Upper lobe of left lung (tissue), 6 donors: ENCODE measurements around the gene CARMIL1. TPM values are rescaled to one million over a fixed set of nuclear protein-coding genes. Genes with fewer than 3 reads are reported as not detected.

Experiments used
- ATAC-seq, 2 donors: fragments of 200-7000 bp; cut with Tn5 transposase; one replicate each; pipeline ENCODE4 v1.9.1; 2022; ENCODE audit warnings: mild to moderate bottlenecking in 2 of 2, moderate library complexity in 2 of 2; ENCODE audit not compliant: low FRiP score in 2 of 2
- DNase-seq, 2 donors: peaks; one replicate each; pipeline ENCODE4 v3.0.0-alpha.2; 2019 to 2020
- H3K27ac ChIP-seq, 4 donors: fragments of 200-600 bp; sonication (generic); one replicate each; pipeline ENCODE4 v1.5.1; 2016 to 2019
- H3K27me3 ChIP-seq, 4 donors: fragments of 200-600 bp; sonication (generic); one replicate each; pipeline ENCODE4 v1.5.1; 2017 to 2019
- H3K36me3 ChIP-seq, 4 donors: fragments of 200-600 bp; sonication (generic); one replicate each; pipeline ENCODE4 v1.5.1; 2016 to 2019
- H3K4me1 ChIP-seq, 4 donors: fragments of 200-600 bp; sonication (generic); one replicate each; pipeline ENCODE4 v1.5.1; 2018 to 2019
- H3K4me3 ChIP-seq, 4 donors: fragments of 200-600 bp; sonication (generic); one replicate each; pipeline ENCODE4 v1.5.1; 2017 to 2019; ENCODE audit warnings: mild to moderate bottlenecking in 2 of 4, moderate library complexity in 1 of 4
- H3K9me3 ChIP-seq, 4 donors: fragments of 200-600 bp; sonication (generic); one replicate each; pipeline ENCODE4 v1.5.1; 2018 to 2019
- EP300 ChIP-seq, 4 donors: sonication (generic); formaldehyde crosslinking; IDR thresholded peaks; one replicate each; pipeline ENCODE4 v1.5.1; 2017; ENCODE audit warnings: antibody characterized with exemption in 4 of 4, control low read depth in 2 of 4
- POLR2A ChIP-seq, 4 donors: fragments of 450-650 bp; IDR thresholded peaks; one replicate each; pipeline ENCODE4 v1.5.1; 2016 to 2017; ENCODE audit warnings: antibody characterized with exemption in 4 of 4, mild to moderate bottlenecking in 2 of 4
- POLR2AphosphoS5 ChIP-seq, 2 donors: sonication (generic); formaldehyde crosslinking; IDR thresholded peaks; one replicate each; pipeline ENCODE4 v1.5.1; 2017; ENCODE audit warnings: antibody characterized with exemption in 2 of 2
- WGBS, 2 donors: methylation state at CpG; one replicate each; pipeline ENCODE4 v1.1.5; 2017 to 2018; 5-methylcytosine and 5-hydroxymethylcytosine counted together
- total RNA-seq, 6 donors: library from RNA; depleted of rRNA in 4 of 6; stranded (reverse); fragments of >200 nt in 4 of 6; gene quantifications; one replicate each; pipeline versions ENCODE4 v1.1.0 to v1.2.1, GENCODE V29; 2016 to 2021
- TF ChIP-seq, protein P1 (sequence below), 6 experiments: fragments of 450-650 bp in 4 of 6; fragments of 200-600 bp in 2 of 6; sonication (generic) in 2 of 6; IDR thresholded peaks; one replicate each; pipeline ENCODE4 v1.5.1; 2016 to 2019; ENCODE audit warnings: antibody characterized with exemption in 6 of 6
- donor health status: DM: no; HTN: no; CAD: no; lungs with moderate emphysema.
- donor health status: DM: no; HTN: yes; CAD: no; lungs with severe emphysema.

The CARMIL1 gene
- total RNA-seq, 6 donors from 2014 or later: 19.8 to 78.6 (median 44.9) TPM

- Histone ChIP-seq H3K4me3 (no peak overlapping the region), H3K9me3 (no peaks in the 10 kb centered on the region), H3K36me3 (no peaks in the 10 kb centered on the region), H3K4me1 (peaks cover 0 to 6% (median 0%) of the 10 kb centered on the region in 4 donors), H3K27me3 (peaks cover 0 to 4% (median 0%) of the 10 kb centered on the region in 4 donors), H3K27ac (no peak overlapping the region)
- ATAC-seq (no peak), DNase-seq (no peak)
- 63 to 70% methylated on average over 1 of the region's 1 CpG for WGBS, 2 donors
- no peak for TF ChIP-seq POLR2AphosphoS5 (IDR thresholded peaks at IDR 0.05)
- no peak for TF ChIP-seq POLR2A (IDR thresholded peaks at IDR 0.05)
- TF ChIP-seq EP300 (IDR thresholded peaks at IDR 0.05): no peak
- TF ChIP-seq, protein P1, sequence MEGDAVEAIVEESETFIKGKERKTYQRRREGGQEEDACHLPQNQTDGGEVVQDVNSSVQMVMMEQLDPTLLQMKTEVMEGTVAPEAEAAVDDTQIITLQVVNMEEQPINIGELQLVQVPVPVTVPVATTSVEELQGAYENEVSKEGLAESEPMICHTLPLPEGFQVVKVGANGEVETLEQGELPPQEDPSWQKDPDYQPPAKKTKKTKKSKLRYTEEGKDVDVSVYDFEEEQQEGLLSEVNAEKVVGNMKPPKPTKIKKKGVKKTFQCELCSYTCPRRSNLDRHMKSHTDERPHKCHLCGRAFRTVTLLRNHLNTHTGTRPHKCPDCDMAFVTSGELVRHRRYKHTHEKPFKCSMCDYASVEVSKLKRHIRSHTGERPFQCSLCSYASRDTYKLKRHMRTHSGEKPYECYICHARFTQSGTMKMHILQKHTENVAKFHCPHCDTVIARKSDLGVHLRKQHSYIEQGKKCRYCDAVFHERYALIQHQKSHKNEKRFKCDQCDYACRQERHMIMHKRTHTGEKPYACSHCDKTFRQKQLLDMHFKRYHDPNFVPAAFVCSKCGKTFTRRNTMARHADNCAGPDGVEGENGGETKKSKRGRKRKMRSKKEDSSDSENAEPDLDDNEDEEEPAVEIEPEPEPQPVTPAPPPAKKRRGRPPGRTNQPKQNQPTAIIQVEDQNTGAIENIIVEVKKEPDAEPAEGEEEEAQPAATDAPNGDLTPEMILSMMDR (IDR thresholded peaks at IDR 0.05): no peak
Observed at GRCh38 chr6:25655723-25656122, 376.5 kb downstream of the CARMIL1 start.

DNA sequence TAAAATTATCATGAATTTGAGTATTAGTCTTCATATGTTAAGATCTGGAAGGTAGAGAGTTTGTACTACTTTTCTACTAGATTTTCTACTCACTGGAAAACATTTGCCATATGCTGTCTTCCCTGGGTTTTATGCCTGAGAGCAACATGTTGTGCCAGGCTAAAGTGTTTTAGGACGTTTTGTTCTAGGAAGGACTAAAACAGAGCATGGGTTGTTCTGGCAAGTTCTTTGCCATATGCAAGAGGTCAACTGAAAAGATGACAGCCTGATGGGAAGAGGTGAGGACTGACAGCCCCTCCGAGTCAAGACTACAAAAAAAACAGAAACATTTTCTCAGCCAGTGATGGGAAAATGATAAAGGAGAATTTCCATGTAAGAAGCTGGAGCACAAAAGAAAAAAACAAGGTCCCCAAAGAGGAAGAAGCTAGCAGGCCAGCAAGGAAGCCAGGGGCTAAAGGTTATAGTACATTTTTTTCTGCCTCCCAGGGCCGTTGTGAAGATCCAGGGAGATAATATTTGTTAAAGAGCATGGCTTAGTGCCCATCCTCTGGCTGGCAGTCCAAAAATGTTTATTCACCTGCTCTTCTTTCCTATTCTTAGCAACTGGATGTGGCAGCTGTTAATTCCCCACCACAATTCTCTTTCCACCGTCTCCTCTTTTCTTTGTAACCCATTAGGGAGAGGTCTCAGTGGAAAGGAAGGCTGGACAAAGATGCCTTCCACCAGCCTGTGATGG, 380.6 kb downstream of the CARMIL1 start:
- TF ChIP-seq POLR2A (IDR thresholded peaks at IDR 0.05) (no peak), EP300 (IDR thresholded peaks at IDR 0.05) (no peak)
- H3K36me3 ChIP-seq: no peaks in the 10 kb centered on the region
- WGBS, 2 donors: 32 to 39% methylated on average over 4 of the region's 4 CpGs

DNA sequence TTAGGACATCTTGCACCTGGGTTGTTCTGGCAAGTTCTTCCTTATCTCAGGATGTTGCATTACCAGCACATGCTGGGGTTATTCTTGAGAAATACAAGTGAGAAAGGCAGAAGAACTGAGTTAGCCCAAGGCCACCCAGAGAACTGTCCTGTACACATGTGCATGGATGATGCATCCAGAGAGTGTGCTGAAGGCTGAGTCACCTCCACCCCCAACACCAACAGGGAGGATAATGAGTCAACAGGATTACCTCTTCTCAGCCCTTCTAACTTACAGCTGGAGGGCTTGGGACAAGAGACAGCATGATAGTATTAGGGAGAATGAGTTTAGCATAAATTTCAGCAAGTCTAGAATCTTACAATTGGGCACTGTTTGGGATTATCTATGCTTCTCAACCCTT, 381.3 kb downstream of the CARMIL1 start:
- Histone ChIP-seq H3K27me3 (no peaks in the 10 kb centered on the region), H3K4me3 (no peak overlapping the region), H3K27ac (no peak overlapping the region), H3K36me3 (no peaks in the 10 kb centered on the region), H3K4me1 (no peaks in the 10 kb centered on the region), H3K9me3 (no peaks in the 10 kb centered on the region)
- no peak for ATAC-seq
- no peak for TF ChIP-seq POLR2AphosphoS5 (IDR thresholded peaks at IDR 0.05)
- TF ChIP-seq EP300 (IDR thresholded peaks at IDR 0.05): no peak
- TF ChIP-seq, protein P1 (IDR thresholded peaks at IDR 0.05): no peak
- no peak for DNase-seq

More for the DNA sequence above, 380.6 kb downstream of the CARMIL1 start:
- H3K4me1 ChIP-seq: no peaks in the 10 kb centered on the region
- H3K9me3 ChIP-seq: no peaks in the 10 kb centered on the region
- ATAC-seq: no peak
- H3K27ac ChIP-seq: no peak overlapping the region
- DNase-seq: no peak
- H3K27me3 ChIP-seq: no peaks in the 10 kb centered on the region
- H3K4me3 ChIP-seq: no peak overlapping the region

DNA sequence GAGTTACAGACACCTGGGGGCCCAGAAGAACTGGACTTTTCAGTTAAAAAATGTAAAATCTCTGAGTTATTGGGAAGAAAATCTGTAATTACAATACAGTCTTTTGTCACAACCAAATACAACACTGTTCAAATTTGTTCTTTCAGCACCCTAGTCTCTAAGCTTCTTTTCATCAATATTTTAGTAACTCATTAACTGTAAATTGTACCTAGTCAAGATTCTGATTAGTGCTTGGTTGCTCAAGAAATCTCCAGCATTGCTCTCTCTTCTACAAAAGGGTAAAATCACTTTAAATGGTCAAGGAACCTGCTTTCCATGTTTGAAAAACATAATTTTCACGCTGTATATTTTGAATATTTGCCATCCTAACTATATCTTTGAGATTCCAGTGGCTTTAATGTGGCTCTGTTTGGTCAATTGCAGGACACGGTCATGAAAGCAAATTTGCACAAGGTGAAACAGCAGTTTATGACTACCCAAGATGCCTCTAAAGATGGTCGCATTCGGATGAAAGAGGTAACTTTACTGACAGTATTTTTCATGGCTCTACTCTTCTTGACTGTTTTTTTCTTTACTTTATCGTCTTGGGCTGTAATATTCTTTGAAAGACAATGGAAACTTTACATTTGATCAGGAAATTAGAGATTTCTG, 382.1 kb downstream of the CARMIL1 start:
- H3K36me3 ChIP-seq: no peaks in the 10 kb centered on the region

DNA sequence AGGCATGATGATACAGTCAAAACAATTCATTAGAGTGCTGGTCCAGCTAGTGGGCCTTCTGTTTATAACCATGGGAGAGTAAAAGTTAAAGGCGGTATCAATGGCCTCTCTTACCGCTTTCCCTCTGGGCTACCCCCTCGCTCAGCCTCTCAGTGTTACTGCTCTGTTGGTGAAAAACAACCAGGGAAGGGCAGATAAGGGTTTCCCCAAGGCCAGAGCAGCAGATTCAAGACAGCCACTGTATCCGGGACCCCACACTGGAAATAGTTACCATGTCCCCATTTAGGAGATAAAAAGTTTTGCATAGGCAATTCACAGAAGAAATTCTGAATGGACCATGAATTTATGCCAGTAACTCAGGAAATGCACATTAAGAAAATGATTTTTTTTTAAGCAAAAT, 386.3 kb downstream of the CARMIL1 start:
- Histone ChIP-seq H3K4me3 (no peak overlapping the region), H3K27ac (no peak overlapping the region), H3K4me1 (no peaks in the 10 kb centered on the region), H3K36me3 (no peaks in the 10 kb centered on the region), H3K9me3 (no peaks in the 10 kb centered on the region), H3K27me3 (no peaks in the 10 kb centered on the region)
- ATAC-seq (no peak), DNase-seq (no peak)
- TF ChIP-seq POLR2A (IDR thresholded peaks at IDR 0.05) (no peak), EP300 (IDR thresholded peaks at IDR 0.05) (no peak), POLR2AphosphoS5 (IDR thresholded peaks at IDR 0.05) (no peak)
- TF ChIP-seq, protein P1 (IDR thresholded peaks at IDR 0.05): no peak
- WGBS, 2 donors: 90 to 97% methylated on average over 4 of the region's 4 CpGs

More for the DNA sequence above, 382.1 kb downstream of the CARMIL1 start:
- H3K4me3 ChIP-seq: no peak overlapping the region
- TF ChIP-seq, protein P1 (IDR thresholded peaks at IDR 0.05): no peak
- no peak for TF ChIP-seq POLR2A (IDR thresholded peaks at IDR 0.05)
- TF ChIP-seq POLR2AphosphoS5 (IDR thresholded peaks at IDR 0.05): no peak
- no peak for TF ChIP-seq EP300 (IDR thresholded peaks at IDR 0.05)
- WGBS, 2 donors: 63 to 70% methylated on average over 5 of the region's 5 CpGs
- no peaks in the 10 kb centered on the region for H3K27me3 ChIP-seq
- no peak overlapping the region for H3K27ac ChIP-seq
- no peaks in the 10 kb centered on the region for H3K9me3 ChIP-seq
- DNase-seq (no peak), ATAC-seq (no peak)
- no peaks in the 10 kb centered on the region for H3K4me1 ChIP-seq
